NCI-H748 treated with DMSO at 0.1 percent for 48 hours (cell line): ENCODE data around the gene OR7A10.
"Not testable (repeated sequence)": the region's sequence is repeated elsewhere in the genome, so short reads cannot be mapped to it uniquely, and the experiment has no call there.

Experiments
- DNase-seq: peaks from one replicate; lab custom pipeline; 2025; lab: John Stamatoyannopoulos, UW

The OR7A10 gene

GRCh38 chr19:14795078-14795721 lies 53.5 kb downstream of the OR7A10 start:
- no peak for DNase-seq

- not testable (repeated sequence) for DNase-seq
These were observed 56.5 kb downstream of the OR7A10 start for GRCh38 chr19:14792250-14792649.
